Smooth muscle cell (in vitro differentiated cells): ENCODE data around the gene ERO1A. TPM values are rescaled to one million over a fixed set of nuclear protein-coding genes. Genes with fewer than 3 reads are reported as not detected.

ENCODE experiments used
- DNase-seq: peaks from one replicate; lab custom pipeline; 2025; ENCODE audit not compliant: unreplicated experiment; lab: John Stamatoyannopoulos, UW
- H2AFZ ChIP-seq: fragments of 200-600 bp; sonication (generic); 2 replicates; pipeline ENCODE4 v1.6.0; 2016; ENCODE audit warnings: antibody characterized with exemption, low read depth, mild to moderate bottlenecking
- H3F3A ChIP-seq: fragments of 200-600 bp; sonication (generic); 2 replicates; pipeline ENCODE4 v1.6.0; 2017; ENCODE audit warnings: antibody characterized with exemption, low read depth
- H3K27ac ChIP-seq: fragments of 200-600 bp; sonication (generic); 2 replicates; pipeline ENCODE4 v1.5.1; 2016; ENCODE audit warnings: low read depth, mild to moderate bottlenecking
- H3K27me3 ChIP-seq: fragments of 200-600 bp; sonication (generic); 2 replicates; pipeline ENCODE4 v1.6.1; 2016; ENCODE audit warnings: low read depth, mild to moderate bottlenecking
- H3K36me3 ChIP-seq: fragments of 200-600 bp; sonication (generic); 2 replicates; pipeline ENCODE4 v1.5.1; 2016; ENCODE audit warnings: low read depth
- H3K4me1 ChIP-seq: fragments of 200-600 bp; sonication (generic); 2 replicates; pipeline ENCODE4 v1.5.1; 2016; ENCODE audit warnings: low read depth
- H3K4me2 ChIP-seq: fragments of 200-600 bp; sonication (generic); 2 replicates; pipeline ENCODE4 v1.6.0; 2016; ENCODE audit warnings: mild to moderate bottlenecking
- H3K4me3 ChIP-seq: fragments of 200-600 bp; sonication (generic); 2 replicates; pipeline ENCODE4 v1.5.1; 2016; ENCODE audit warnings: mild to moderate bottlenecking
- H3K79me2 ChIP-seq: fragments of 200-600 bp; sonication (generic); 2 replicates; pipeline ENCODE4 v1.6.0; 2016; ENCODE audit warnings: low read depth, mild to moderate bottlenecking
- H3K9ac ChIP-seq: fragments of 200-600 bp; sonication (generic); 2 replicates; pipeline ENCODE4 v1.6.0; 2016; ENCODE audit warnings: low read depth
- H3K9me3 ChIP-seq: fragments of 200-600 bp; sonication (generic); replicated peaks from 2 replicates; pipeline ENCODE4 v1.5.1; 2016; ENCODE audit warnings: low read depth
- H4K20me1 ChIP-seq: fragments of 200-600 bp; sonication (generic); 2 replicates; pipeline ENCODE4 v1.6.0; 2016; ENCODE audit warnings: low read depth
- WGBS: methylation state at CpG from one replicate; pipeline ENCODE4 v1.1.7; 2016; ENCODE audit warnings: low lambda C conversion rate; 5-methylcytosine and 5-hydroxymethylcytosine counted together
- polyA plus RNA-seq: library from polyadenylated mRNA; unstranded; fragments of >200 nt; fragmentation: Nextera tagmentation; extraction: Ambion mirVana; gene quantifications from 2 replicates; pipeline ENCODE4 v1.2.1, GENCODE V29; 2016
- total RNA-seq: library from RNA; depleted of rRNA; stranded (reverse); fragments of >200 nt; gene quantifications from 2 replicates; pipeline ENCODE4 v1.2.3, GENCODE V29; 2014
- TF ChIP-seq, protein P1 (sequence below): fragments of 200-600 bp; sonication (generic); IDR thresholded peaks from 2 replicates; pipeline ENCODE4 v1.5.1; 2017; ENCODE audit warnings: borderline replicate concordance, mild to moderate bottlenecking, antibody characterized with exemption; ENCODE audit not compliant: insufficient read depth, poor library complexity, severe bottlenecking

The ERO1A gene
- total and polyA plus RNA-seq, 2 experiments from 2014 or later = 68.1 to 105 TPM

GRCh38 chr14:52678591-52678990 lies 16.8 kb downstream of the ERO1A start:
- no peaks in the 10 kb centered on the region for H3K4me1 ChIP-seq
- H2AFZ ChIP-seq = no peak overlapping the region
- peaks cover 49% of the 10 kb centered on the region for H4K20me1 ChIP-seq
- 96% methylated on average over 2 of the region's 2 CpGs for WGBS
- no peak for DNase-seq
- TF ChIP-seq, protein P1, sequence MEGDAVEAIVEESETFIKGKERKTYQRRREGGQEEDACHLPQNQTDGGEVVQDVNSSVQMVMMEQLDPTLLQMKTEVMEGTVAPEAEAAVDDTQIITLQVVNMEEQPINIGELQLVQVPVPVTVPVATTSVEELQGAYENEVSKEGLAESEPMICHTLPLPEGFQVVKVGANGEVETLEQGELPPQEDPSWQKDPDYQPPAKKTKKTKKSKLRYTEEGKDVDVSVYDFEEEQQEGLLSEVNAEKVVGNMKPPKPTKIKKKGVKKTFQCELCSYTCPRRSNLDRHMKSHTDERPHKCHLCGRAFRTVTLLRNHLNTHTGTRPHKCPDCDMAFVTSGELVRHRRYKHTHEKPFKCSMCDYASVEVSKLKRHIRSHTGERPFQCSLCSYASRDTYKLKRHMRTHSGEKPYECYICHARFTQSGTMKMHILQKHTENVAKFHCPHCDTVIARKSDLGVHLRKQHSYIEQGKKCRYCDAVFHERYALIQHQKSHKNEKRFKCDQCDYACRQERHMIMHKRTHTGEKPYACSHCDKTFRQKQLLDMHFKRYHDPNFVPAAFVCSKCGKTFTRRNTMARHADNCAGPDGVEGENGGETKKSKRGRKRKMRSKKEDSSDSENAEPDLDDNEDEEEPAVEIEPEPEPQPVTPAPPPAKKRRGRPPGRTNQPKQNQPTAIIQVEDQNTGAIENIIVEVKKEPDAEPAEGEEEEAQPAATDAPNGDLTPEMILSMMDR = peak; percentile 7
- H3K9ac ChIP-seq = no peak overlapping the region
- no peak overlapping the region for H3K4me2 ChIP-seq
- no peaks in the 10 kb centered on the region for H3K9me3 ChIP-seq
- H3F3A ChIP-seq = no peaks in the 10 kb centered on the region
- H3K27ac ChIP-seq = no peak overlapping the region
- peaks cover 14% of the 10 kb centered on the region for H3K79me2 ChIP-seq
- H3K36me3 ChIP-seq = peaks cover 9% of the 10 kb centered on the region
- no peaks in the 10 kb centered on the region for H3K27me3 ChIP-seq
- H3K4me3 ChIP-seq = no peak overlapping the region

DNA sequence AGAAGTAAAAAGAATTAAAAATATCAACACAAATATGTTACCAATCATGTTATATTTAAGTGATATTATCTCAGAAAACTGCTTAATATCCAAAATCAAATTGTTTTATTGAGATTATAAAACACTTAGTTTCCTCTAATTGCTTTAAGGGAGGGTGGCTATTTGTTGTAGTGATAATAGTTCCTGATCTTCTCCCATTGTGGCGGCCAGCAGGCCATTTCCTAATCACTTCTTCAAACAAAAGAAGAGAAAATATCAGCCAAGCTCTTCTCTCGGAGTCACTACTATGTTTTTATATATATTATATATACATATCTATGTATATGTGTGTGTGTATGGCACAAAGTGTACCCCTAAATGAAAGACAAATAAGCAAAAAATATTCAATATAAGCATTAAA lies 31.5 kb downstream of the ERO1A start:
- TF ChIP-seq, protein P1 = no peak
- WGBS = 97% methylated on average over 2 of the region's 2 CpGs
- DNase-seq = no peak
- no peak overlapping the region for H3K4me2 ChIP-seq
- no peaks in the 10 kb centered on the region for H3F3A ChIP-seq
- H3K27me3 ChIP-seq = no peaks in the 10 kb centered on the region
- no peak overlapping the region for H2AFZ ChIP-seq
- no peak overlapping the region for H3K9ac ChIP-seq
- H3K9me3 ChIP-seq = no peaks in the 10 kb centered on the region
- no peak overlapping the region for H3K4me3 ChIP-seq
- no peaks in the 10 kb centered on the region for H4K20me1 ChIP-seq
- H3K79me2 ChIP-seq = no peaks in the 10 kb centered on the region
- H3K27ac ChIP-seq = no peak overlapping the region
- no peaks in the 10 kb centered on the region for H3K4me1 ChIP-seq
- peaks cover 15% of the 10 kb centered on the region for H3K36me3 ChIP-seq

GRCh38 chr14:52661314-52661713 lies 34.0 kb downstream of the ERO1A start:
- WGBS = 100% methylated on average over 2 of the region's 2 CpGs
- TF ChIP-seq, protein P1 = no peak

DNA sequence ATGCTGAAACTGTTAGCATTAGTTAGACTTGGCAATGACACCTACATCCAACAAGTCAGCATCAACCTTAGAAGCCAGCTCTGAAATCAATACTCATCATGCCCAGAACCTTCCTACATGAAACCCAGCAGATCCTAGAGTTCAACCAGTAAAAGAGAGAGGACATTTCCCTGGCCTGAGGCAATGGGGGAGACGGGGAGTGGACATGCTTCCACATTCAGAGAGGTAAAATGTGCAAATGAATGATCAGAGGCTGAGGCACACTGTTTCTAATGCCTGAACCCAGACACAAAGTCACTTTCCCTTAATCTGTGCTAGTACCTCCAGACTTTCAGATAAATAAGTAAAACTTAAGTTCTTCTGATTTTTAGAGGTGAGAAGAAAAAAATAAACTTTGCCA lies 34.5 kb downstream of the ERO1A start:
- TF ChIP-seq, protein P1 = no peak
- Histone ChIP-seq H3K4me3 (no peak overlapping the region), H3K36me3 (peaks cover 7% of the 10 kb centered on the region), H3K79me2 (no peaks in the 10 kb centered on the region), H3K27me3 (no peaks in the 10 kb centered on the region), H3K4me2 (no peak overlapping the region), H2AFZ (no peak overlapping the region), H3K9me3 (no peaks in the 10 kb centered on the region), H3K9ac (no peak overlapping the region), H3K4me1 (no peaks in the 10 kb centered on the region), H3K27ac (no peak overlapping the region), H4K20me1 (no peaks in the 10 kb centered on the region), H3F3A (no peaks in the 10 kb centered on the region)
- WGBS = 81% methylated on average over 1 of the region's 1 CpG
- DNase-seq = no peak

More at GRCh38 chr14:52661314-52661713, 34.0 kb downstream of the ERO1A start:
- H3K79me2 ChIP-seq = no peaks in the 10 kb centered on the region
- H3K9ac ChIP-seq = no peak overlapping the region
- no peak overlapping the region for H3K27ac ChIP-seq
- DNase-seq = no peak
- no peaks in the 10 kb centered on the region for H3K9me3 ChIP-seq
- no peak overlapping the region for H2AFZ ChIP-seq
- H3K4me2 ChIP-seq = no peak overlapping the region
- no peak overlapping the region for H3K4me3 ChIP-seq
- no peaks in the 10 kb centered on the region for H3K27me3 ChIP-seq
- no peaks in the 10 kb centered on the region for H3K4me1 ChIP-seq
- peaks cover 12% of the 10 kb centered on the region for H3K36me3 ChIP-seq
- H3F3A ChIP-seq = no peaks in the 10 kb centered on the region
- no peaks in the 10 kb centered on the region for H4K20me1 ChIP-seq
